NCI-H774 (cell line): ENCODE measurements around the gene PLXNA2.

Source experiments
- DNase-seq: peaks from one replicate; lab custom pipeline; 2025; lab: John Stamatoyannopoulos, UW

The PLXNA2 gene

DNA sequence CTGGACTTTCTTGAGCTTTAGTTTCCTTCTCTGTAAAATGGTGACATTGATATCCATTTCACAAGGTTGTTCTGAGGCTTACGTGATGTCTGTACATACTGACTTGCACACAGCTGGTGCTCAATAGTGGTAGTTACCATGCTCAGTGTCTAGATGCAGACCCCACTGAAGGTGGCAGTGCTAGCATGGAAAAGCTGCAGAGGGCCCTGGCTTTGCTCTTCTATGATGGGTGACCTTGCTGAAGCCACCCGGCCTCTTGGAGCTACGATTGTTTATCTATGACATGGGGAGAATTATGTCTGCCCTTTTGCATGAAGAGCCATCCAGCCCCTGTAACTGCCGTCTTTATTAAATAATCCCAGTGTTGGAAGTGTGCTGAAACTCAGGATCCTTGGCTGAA, 131.8 kb downstream of the PLXNA2 start:
- DNase-seq = no peak

DNA sequence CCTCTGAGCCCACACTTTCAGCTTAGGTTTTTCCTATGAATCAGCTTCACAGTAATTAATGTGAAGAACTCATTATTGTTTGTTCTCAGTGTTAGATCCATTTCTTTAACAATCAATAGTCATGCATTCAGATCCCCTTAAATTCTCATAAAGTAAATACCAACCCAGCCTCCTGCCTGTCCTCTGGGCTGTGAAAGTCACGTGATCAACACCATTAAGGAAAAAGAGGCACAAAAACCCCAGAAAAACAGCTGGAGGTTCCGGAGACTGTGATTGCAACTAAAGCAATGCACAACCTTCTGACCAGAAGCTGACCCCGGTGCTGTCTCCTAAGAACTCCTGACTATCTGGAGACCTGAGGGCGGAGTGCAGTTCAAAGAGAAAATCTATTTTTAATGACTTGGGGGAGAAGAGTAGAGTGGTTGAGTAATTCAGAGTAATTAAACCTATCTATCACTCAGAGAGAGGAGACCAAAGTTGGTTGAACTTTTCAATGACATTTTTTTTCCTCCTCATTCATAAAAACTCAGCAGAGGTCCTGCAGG, 132.5 kb downstream of the PLXNA2 start:
- no peak for DNase-seq

DNA sequence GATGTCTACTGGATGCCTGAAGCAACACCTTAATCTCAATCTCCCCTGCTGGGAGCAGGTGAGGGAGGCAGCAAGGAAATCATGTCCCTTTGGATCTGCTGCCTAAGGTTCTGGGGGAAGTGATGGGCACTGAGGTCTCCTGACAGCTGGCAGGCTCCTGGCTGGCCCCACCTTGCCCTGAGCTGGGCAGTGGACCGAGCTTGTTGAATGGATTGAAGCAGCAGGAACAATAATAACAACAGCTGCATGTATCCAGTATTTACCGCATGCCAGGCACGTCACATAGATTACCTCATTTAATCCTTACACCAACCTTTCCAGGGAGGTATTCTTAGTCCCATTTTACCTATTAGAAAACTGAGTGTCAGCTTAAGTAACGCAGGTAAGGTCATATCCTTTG, 133.9 kb downstream of the PLXNA2 start:
- peak; percentile 5 for DNase-seq

DNA sequence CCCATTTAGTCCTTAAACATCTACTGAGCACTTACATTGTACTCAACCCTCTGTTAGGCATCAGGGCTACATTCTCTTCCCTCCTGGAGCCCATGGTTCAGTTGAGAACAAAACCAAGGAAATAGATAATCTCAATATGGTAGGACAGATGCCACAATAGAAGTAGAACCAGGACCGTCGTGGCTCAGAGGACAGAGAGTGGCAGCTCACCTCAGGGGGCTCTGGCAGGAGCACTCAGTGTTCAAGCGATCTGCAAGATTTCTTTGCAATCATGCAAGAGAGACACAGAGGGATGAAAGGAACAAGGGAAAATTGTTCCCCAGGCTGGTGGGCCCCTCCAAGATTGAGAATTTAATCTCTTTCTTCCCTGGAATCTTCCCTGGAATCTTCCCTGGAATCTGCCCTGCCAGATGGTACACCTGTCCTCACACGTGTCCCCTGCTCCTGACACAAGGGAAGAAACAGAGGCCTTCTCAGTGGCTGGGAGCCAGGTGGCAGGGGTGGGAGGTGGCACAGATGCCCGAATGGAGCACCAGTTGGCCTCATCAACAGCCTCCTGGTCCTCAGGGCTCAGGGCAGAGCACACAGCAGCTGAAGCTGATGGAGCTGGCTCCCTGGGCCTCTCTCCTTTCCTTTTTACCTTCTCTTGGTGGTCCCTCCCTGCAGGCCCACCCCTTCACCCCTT, 135.4 kb downstream of the PLXNA2 start:
- no peak for DNase-seq

DNA sequence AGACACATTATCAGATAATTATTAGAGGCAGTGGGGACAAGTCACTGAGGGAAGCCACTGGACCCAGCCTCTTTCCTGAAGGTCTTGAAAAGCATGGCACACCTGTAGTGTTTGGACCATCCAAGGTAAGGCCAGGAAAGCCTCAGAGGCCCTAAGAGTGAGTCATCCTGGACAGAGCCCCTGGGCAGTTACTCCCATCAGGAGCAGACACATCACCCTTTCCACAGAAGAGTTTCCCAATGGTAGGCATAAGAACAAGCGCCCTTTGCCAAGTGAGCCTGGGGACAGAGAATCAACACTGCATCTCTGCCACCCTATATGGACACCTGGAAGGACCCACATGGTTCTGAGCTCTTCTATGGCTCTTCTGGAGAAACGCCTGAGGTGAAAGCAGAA, 136.0 kb downstream of the PLXNA2 start:
- no peak for DNase-seq

DNA sequence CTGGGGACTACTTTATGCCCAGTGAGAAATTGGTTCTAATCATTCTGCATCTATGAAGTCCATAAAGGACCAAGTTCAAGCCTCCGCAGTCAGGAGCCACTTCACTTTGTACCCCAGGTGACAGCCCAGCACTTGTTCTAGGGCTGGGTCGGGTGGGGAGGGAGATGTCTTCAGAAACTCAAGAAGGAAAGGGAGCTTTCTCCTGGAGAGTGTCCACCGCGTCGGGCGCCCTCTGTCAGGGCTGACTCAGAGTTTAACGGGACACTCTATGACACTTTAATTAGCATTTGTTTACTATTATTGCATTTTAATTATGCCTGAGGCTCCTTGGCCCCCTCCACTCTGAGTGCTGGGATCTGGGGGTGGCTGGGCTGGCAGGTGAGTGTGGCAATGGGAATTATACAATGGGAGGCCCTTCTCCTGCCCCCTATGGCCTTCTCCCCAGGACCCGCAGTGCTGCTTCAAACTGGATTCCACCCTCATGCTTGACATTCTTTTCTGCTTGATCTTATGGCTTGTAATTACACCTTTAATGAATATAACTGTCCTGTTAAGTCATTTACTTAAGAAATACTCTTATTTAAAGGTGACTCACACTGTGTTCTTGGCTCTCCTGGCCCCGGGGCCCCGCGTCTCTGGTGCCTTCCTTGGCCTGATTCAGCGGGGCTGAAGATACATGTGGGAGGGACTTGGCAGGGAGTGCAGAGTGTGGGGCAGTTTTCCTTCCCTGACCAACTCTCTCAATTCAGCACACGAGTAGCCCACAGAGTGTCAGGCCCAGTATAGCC, 136.6 kb downstream of the PLXNA2 start:
- DNase-seq = no peak

DNA sequence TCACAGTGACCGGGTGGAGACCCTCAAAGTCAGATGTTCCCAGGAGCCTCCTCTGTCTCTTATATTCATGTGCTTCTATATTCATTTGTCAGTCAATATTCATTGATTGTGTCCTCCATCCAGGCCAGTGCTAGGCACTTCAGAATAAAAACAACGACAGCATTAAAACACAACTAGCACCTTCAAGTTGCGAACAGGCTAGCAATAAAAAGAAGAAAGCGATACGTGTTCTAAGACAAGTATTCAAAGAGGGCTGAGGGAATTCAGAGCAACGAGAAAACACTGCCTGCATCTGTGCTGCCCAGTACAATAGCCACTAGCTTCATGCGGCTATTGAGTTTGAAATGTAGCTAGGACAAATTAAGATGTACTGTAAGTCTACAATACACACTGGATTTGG, 138.0 kb downstream of the PLXNA2 start:
- DNase-seq = no peak

DNA sequence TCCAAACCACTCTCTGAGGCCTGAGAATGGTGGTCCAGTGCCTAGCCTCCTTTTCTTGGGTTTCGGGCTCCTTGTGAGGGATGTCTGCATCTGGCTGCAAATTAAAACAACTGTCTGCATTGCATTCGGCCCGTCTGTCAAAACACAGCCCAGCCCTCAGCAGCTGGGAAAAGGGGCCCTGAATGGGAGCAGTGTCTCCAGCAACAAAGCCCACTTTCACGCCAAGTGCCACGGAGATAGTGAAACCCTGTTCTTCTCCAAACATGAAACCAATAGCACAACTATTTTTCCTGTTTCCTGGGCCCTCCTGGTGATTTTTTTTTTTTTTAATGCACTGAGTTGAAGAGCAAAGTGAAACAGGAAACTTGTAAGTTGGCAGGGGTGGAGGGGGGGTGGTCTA, 138.4 kb downstream of the PLXNA2 start:
- DNase-seq = no peak

DNA sequence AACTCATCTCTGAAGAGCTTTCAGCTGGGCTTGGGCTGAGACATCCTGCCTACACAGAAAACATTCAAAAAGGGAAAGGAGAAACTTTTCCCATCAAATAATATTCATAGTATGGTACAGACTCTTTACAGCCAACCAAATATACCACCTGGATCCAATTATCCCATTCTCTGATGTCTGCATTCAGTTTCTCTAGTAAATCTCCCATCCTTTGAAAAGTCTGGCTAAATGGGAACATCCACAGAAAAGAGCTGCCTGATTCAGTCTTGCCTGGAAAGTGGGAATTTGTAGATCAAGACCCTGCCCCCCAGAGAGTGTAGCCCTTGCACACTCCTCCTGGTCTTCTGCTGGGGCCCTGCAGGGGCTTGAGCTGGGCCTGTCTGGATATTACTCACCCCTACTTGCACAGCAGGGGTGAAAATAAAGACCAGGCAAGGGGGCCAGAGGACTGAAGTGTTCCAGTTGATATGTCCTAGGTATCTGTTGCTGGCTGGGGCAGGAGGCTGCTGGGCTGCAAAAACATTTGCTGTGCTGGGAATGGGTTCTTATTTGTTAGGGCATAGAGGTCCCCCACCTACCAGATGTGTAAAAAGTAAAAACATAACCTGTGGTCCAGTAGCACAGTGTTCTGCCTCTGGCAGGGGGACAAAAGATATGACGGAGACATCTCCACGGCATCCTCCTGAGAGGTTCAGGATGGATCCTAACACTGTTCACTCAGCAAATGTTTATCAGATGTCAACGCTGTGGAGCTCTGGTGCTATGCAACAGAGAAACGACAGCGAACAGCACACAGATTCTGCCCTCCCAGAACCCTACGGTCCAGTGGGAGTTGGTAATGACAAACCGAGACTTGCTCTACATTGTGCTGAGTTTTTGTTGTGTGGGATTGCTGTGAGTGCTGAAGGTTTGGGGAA, 140.3 kb downstream of the PLXNA2 start:
- no peak for DNase-seq

DNA sequence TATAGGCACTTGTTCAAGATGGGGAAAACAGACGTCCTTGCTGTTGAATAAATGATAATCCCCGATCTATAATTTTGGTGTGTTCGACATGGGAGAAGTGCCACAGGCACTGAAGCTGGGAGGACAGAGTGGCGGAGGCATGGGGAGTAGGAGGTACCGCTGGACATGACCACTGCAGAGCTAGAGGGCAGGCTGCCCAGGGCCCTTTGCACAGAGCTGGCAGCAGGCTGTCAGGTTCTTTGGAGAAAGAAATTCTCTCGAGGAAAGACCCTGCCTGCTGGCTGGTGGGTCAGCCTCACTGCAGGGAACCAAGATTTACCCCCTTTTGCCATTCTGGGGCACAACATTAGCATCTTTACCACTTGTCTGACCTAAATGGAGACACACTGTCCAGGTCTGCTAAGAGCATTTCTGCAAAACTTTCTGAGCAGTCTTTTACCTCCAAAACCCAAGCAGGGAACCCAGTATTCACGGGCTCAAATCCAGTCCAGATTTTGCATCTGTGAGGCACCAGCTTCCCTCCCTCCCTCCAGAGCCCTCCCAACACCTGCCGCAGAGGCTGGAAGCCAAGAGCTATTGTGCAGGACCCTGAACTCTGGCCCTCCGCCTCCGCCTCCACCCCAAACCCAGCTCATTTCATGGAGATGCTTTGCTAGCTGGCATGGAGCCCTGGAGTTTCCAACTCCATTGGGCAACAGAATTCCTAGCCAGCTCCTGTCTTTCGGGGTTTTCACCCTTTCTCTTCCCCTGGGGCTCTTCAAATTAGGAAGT, 142.3 kb downstream of the PLXNA2 start:
- peak; percentile 84 for DNase-seq

DNA sequence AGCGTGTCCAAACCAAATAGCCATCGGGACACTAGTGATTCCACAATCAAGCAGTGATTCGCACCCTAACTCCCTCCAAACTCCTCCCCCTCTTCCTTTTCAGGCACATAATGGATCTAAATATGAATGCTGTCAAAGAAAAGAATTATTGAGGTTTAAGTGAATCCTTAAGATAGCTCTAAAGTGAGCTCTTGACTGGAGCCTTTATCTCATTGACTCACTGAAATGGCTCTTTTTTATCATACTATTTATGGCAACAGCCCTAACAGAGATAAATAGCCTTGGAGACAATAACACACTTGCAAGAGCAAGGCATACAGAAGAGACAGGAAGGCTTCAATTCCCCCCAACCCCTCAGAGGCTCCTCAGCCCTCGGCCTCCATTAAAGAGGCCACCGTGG, 143.3 kb downstream of the PLXNA2 start:
- peak; percentile 17 for DNase-seq

DNA sequence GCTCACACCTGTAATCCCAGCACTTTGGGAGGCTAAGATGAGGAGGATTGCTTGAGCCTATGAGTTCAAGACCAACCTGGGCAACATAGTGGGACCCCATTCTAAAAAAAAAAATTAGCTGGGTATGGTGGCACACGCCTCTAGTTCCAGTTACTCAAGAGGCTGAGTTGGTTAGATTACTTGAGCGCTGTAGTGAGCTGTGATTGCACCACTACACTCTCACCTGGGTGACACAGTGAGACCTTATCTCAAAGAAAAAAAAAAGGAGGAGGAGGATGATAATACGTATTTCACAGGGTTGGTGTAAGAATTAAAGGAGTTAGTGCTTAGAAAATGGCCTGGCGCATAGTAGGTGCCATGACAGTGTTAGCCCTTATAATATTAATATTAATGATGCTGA, 144.1 kb downstream of the PLXNA2 start:
- DNase-seq = no peak

DNA sequence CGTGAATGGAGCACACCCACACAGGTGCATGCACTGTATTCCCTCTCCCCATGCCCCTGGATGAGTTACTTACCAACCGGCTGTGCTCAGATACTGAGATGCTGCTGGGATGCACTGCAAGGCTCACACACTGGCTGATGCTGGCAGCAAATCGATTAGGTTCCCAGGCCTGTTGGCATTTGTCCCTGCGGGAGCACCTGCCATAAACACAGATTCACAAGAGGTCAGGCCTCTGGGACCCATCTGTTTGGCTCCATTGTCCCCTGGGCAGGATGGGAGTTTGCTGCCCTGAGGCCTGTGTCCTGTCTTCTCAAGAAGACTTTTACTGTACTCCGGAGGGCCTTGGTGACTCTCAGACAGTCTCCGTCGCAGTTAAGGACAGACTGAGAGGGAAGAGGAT, 145.4 kb downstream of the PLXNA2 start:
- no peak for DNase-seq

DNA sequence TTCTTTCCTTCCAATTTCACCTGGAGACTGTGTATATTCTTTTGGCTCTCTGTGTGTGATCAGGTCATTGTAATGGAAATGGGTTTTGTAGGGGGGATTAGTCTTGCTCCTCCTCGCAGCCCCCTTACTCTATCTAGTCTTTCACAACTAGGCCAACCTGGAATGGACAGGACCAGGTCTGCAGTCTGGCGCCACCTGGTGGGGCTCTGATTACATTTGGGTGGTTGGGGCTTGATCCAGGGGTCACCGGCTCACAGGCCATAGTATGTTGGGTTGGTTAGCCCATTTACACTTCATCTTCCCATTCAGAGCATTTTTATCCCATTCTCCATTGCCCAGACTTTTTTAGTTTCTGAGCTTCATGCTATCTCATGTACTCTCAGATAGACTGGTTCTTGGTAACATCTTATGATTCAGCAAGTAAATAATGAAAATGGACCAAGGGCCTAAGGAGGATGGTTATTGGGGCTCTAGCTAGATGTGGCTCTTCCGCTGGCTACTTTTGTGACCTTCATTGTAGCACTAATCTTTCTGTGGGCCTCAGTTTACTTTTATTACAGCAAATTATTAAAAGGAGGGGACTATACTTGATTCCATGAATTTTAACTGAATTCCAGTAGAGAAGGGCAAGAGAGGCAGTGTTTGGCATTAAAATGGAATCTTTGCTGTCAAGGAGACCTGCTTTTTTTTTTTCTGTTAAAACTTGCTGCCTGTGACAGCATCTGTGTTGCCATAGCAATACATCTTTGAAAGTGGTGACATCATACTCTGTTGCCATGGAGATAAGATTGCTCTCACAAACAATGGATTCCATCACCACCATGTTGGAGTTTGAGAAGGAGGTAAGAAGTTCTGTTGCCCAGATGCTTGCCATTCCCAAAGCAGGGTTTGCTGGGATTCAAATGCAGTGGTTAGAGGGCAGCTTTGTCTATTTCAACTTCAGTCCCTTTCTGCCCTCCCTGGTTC, 150.1 kb downstream of the PLXNA2 start:
- DNase-seq = peak; percentile 13

DNA sequence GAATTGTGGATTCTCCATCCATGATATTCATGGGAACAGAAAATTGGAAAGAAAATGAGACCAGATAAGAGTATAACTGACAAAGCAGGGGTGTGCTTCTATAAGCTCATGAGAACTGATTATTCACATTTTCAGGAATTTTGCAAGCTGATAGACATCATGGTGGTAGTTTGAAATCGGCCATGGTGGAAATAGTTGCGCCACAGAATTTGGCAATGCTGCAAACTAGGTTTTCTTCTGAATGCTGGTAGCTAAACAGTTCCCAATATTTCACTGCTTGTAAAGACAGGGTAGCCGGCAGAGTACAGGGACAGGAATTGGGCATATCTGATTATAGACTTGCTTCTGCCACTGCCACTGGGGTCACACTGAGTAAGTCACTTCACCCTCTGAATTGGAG, 151.1 kb downstream of the PLXNA2 start:
- no peak for DNase-seq

DNA sequence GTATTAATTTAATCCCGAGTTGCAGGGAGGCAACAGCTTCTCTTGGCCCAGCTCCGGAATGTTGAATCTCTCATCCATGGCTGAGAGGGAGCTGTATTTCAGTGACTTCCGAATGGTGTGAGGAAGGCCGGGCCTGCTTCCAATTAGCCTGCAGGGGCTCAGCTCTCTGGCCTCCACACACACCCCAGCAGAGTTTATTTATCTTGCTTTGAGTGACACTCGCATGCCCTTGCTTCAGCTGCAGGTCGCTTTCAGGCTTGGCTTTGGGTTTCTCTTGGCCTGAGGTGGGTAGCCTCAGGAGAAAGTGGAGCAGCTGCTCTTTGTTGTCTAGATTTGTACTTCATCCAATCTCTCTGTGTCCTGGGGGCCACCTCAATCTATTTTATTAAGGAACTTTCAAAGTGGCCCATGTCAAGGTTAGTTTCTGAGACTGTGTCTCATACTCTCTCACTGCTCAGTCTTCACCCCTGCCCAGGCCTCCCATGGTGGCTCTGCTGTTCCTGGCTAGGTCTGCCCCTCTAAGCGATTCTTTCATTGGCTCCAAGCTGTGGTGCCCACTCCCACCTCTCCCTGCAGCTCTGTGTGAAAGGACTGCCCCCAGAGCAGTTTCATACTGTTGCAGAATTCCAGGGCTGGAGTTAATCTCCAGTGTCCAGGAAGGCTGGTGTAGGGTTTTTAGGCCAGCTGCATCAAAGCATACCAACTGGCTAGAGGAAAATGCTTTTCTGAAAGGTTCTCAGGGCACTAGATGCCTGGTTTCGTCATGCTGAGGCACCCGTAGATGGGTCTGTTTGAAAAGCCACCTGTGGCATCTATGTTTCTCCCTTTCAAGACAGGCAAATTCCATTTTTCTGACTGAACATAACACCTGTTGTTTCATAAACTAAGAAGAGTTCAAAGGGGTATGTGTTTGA, 153.5 kb downstream of the PLXNA2 start:
- DNase-seq = no peak

DNA sequence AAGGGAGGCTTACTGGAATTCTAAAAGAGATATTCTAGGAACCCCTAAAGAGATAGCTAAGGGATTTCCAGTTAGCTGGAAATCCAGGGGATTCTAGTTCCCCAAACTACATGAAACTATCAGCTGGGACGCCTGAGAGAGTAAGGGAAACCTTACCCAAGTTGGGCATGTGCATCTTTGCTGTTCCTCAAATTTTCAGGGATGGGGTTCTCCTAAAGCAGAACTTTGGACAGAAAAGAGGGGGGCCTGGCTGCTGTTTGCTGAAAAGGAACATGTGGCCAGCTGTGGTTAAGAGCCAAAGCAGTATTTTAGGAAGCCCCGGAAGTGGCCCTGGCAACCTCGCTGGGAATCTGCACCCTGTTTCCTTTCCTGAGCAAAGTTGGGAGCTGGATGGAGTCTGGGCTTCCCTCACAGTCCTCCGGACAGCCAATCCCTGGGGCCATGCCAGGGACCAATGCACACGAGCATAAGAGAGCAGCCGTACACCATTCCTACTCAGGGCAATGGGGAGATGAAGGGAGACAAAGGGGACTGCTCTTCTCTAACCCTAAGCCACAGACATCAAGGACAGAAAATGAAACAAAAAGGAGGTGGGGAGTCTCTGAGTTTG, 154.3 kb downstream of the PLXNA2 start:
- DNase-seq = no peak

DNA sequence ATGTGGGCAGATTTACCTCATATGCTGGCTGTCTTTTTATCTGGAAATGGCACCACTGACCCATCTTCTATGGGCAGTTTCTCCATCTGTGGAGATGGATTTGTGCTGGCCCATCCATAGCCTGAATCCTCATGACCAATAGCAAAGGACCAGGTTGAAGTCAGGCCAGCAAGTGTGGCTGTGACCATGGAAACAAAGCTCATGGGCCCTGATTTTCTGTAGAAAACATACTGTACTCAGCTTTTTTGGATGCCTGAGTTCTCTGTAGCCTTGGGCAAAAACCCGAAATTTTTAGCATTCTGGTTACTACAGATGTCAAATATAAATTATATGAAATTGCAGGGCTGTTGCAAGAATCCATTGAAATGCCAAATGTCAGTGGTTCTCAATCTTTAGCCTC, 155.0 kb downstream of the PLXNA2 start:
- no peak for DNase-seq

DNA sequence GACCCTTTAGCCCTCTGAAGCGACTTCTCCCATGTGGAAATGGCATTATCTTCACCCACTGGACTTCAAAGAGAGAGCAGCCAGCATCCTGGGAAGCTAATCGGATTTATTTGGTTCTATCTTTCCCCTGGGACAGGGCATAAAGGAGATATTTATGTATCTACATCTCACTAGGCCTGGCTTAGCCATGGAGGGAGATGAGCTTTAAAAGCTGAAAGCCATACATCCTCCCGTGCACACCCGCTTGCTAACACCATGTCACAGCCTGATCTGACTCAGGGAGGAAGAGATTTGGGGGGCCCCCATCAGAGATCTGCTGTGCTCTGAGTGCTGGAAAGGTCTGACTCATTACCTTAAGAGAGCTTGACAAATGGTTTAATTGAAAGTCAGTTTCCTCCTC, 155.9 kb downstream of the PLXNA2 start:
- no peak for DNase-seq
